Caco-2 (cell line): ENCODE data around the gene ARFIP1. TPM values are rescaled to one million over a fixed set of nuclear protein-coding genes. Genes with fewer than 3 reads are reported as not detected.

Source experiments
- BruUV-seq: library from RNA; stranded (reverse); fragments of 400-500 nt; replicated peaks from 2 replicates; lab custom pipeline; 2021; lab: Mats Ljungman, UMichigan
- CTCF ChIA-PET: fragments of 300-600 bp; sonication (Branson Sonifier 250); formaldehyde crosslinking; loops from one replicate; lab custom pipeline; 2022; ENCODE audit warnings: antibody characterized with exemption; lab: Charles Lee
- POLR2A ChIA-PET: fragments of 300-600 bp; sonication (Branson Sonifier 250); formaldehyde crosslinking; loops from one replicate; lab custom pipeline; 2022; ENCODE audit warnings: antibody characterized with exemption; lab: Charles Lee
- DNase-seq, 2 experiments: peaks; one replicate each; pipeline versions ENCODE4 v3.0.0 to v3.0.0-alpha.2; 2020 to 2022
- H3K27me3 ChIP-seq: replicated peaks from 2 replicates; pipeline ENCODE4 v1.6.0; 2011; ENCODE audit warnings: low read length; ENCODE audit not compliant: control insufficient read depth, insufficient read depth
- H3K36me3 ChIP-seq: 2 replicates; pipeline ENCODE4 v1.5.1; 2011; ENCODE audit warnings: low read length; ENCODE audit not compliant: control insufficient read depth, insufficient read depth
- H3K4me1 ChIP-seq: fragments of 250-450 bp; sonication (Bioruptor Pico); 2 replicates; pipeline ENCODE4 v1.5.1; 2020; ENCODE audit warnings: mild to moderate bottlenecking
- H3K4me3 ChIP-seq: 2 replicates; pipeline ENCODE4 v1.5.1; 2011; ENCODE audit warnings: low read depth, mild to moderate bottlenecking, control low read depth, low read length
- H3K9me3 ChIP-seq: fragments of 250-450 bp; sonication (Bioruptor Pico); 2 replicates; pipeline ENCODE4 v1.5.1; 2020; ENCODE audit warnings: mild to moderate bottlenecking, moderate library complexity
- H3K27ac Mint-ChIP-seq: one replicate; pipeline ENCODE4 v1.8.0; 2022; ENCODE audit warnings: mixed read lengths; ENCODE audit not compliant: unreplicated experiment
- H3K27me3 Mint-ChIP-seq: one replicate; pipeline ENCODE4 v1.8.0; 2022; ENCODE audit warnings: mixed read lengths; ENCODE audit not compliant: insufficient read depth, unreplicated experiment
- H3K36me3 Mint-ChIP-seq: one replicate; pipeline ENCODE4 v1.8.0; 2022; ENCODE audit warnings: mild to moderate bottlenecking, mixed read lengths; ENCODE audit not compliant: insufficient read depth, unreplicated experiment
- H3K4me1 Mint-ChIP-seq: one replicate; pipeline ENCODE4 v1.8.0; 2022; ENCODE audit warnings: low read depth, mixed read lengths; ENCODE audit not compliant: unreplicated experiment
- H3K4me3 Mint-ChIP-seq: one replicate; pipeline ENCODE4 v1.8.0; 2022; ENCODE audit warnings: mild to moderate bottlenecking, moderate library complexity, mixed read lengths; ENCODE audit not compliant: unreplicated experiment
- H3K9me3 Mint-ChIP-seq: one replicate; pipeline ENCODE4 v1.8.0; 2022; ENCODE audit warnings: mixed read lengths; ENCODE audit not compliant: unreplicated experiment
- CTCF ChIP-seq, 2 experiments: fragments of 200-600 bp in 1 of 2; IDR thresholded peaks; 1 replicate in 1 of 2; 2 replicates in 1 of 2; pipeline versions ENCODE4 v1.5.1 to v1.8.0; 2011 to 2022; ENCODE audit warnings: antibody characterized with exemption in 1 of 2, control low read depth in 1 of 2, inconsistent platforms in 1 of 2, low read depth in 1 of 2, low read length in 1 of 2, mild to moderate bottlenecking in 1 of 2, moderate library complexity in 1 of 2; ENCODE audit not compliant: insufficient read depth in 1 of 2, severe bottlenecking in 1 of 2, unreplicated experiment in 1 of 2
- intact Hi-C: fragments of 100-400 bp; cut with micrococcal nuclease; formaldehyde crosslinking; loops from one replicate; pipeline ENCODE4 v1.10.0; 2022; ENCODE audit not compliant: unreplicated experiment
- total RNA-seq: library from RNA; stranded (reverse); gene quantifications from 2 replicates; pipeline ENCODE4 v1.2.3, GENCODE V29; 2022

The ARFIP1 gene
- total RNA-seq, 1 experiment from 2014 or later, result 31.9 TPM

DNA sequence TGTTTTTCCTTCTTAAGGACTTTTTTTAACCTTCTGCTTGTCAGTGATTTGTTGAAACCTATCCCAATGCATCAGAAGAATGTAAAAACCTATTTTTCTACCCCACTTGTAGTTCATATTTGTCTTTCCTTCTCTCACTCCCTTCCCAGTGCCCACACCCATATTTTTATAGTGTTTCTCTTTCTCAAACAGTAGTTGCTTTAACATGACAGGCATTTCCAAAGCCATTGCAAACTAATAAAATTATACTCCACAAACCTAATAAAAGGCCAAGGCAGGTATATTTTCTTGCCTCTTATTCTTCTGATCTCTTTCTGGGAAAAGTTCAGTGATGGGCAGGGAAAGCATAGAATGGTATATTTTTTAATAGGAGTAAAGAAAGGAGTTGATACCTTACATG is 120.6 kb downstream of the ARFIP1 start:
- H3K27me3 Mint-ChIP-seq, result no peaks in the 10 kb centered on the region
- intact Hi-C loops, result no loop called here
- POLR2A ChIA-PET, result interaction anchor here (0.5 kb wide), 1 partner anchor 8 kb away, joined by 3 read pairs; no protein-coding TSS in a partner anchor
- H3K4me3 Mint-ChIP-seq, result no peak overlapping the region
- no peaks in the 10 kb centered on the region for H3K4me1 ChIP-seq
- 0 out of 2 replicates have a peak, but pooled peaks cover 3% of the 10 kb centered on the region for H3K9me3 ChIP-seq
- H3K4me3 ChIP-seq, result no peak overlapping the region
- H3K36me3 Mint-ChIP-seq, result no peaks in the 10 kb centered on the region
- BruUV-seq, result no TSS peak
- peaks cover 6% of the 10 kb centered on the region for H3K9me3 Mint-ChIP-seq
- DNase-seq, result no peak
- TF ChIP-seq CTCF (IDR thresholded peaks at IDR 0.05; ENCODE audit: insufficient read depth in 1 of 2, low read depth in 1 of 2, low read length in 1 of 2, severe bottlenecking in 1 of 2, unreplicated experiment in 1 of 2), result no peak
- H3K36me3 ChIP-seq, result no peaks in the 10 kb centered on the region
- CTCF ChIA-PET, result no interaction called here
- no peaks in the 10 kb centered on the region for H3K27me3 ChIP-seq
- H3K27ac Mint-ChIP-seq, result no peak overlapping the region
- H3K4me1 Mint-ChIP-seq, result no peaks in the 10 kb centered on the region

DNA sequence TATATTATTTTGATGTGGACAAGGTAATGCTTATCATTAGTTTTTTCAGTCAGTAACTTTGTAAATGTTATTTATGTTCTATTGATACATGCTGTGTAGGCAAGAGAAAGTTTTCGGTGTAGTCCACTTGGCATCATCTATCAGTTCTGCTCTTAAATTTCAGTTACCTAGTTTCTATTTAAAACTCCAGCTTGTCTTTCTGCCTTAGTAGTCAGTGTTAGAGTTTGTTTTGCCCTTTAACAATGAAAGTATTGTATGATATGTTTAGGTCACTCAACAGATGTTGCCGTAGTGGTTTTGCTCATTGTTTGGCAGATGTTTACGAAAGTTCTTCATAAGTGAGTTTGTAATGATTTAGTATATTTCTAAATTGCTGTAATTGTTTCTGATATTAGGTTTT is 121.5 kb downstream of the ARFIP1 start:
- POLR2A ChIA-PET, result no interaction called here
- Histone ChIP-seq H3K36me3 (no peaks in the 10 kb centered on the region), H3K4me1 (no peaks in the 10 kb centered on the region), H3K9me3 (0 out of 2 replicates have a peak, but pooled peaks cover 3% of the 10 kb centered on the region), H3K4me3 (no peak overlapping the region), H3K27me3 (no peaks in the 10 kb centered on the region)
- intact Hi-C loops, result no loop called here
- Mint-ChIP-seq H3K36me3 (peaks cover 2% of the 10 kb centered on the region), H3K9me3 (peaks cover 6% of the 10 kb centered on the region), H3K4me3 (no peak overlapping the region), H3K27me3 (no peaks in the 10 kb centered on the region), H3K4me1 (peaks cover 2% of the 10 kb centered on the region), H3K27ac (no peak overlapping the region)
- no TSS peak for BruUV-seq
- no peak for DNase-seq
- CTCF ChIA-PET, result no interaction called here
- no peak for TF ChIP-seq CTCF (IDR thresholded peaks at IDR 0.05; ENCODE audit: insufficient read depth in 1 of 2, low read depth in 1 of 2, low read length in 1 of 2, severe bottlenecking in 1 of 2, unreplicated experiment in 1 of 2)

- no TSS peak for BruUV-seq
- Histone ChIP-seq H3K4me1 (no peaks in the 10 kb centered on the region), H3K27me3 (no peaks in the 10 kb centered on the region), H3K4me3 (no peak overlapping the region), H3K9me3 (0 out of 2 replicates have a peak, but pooled peaks cover 3% of the 10 kb centered on the region), H3K36me3 (no peaks in the 10 kb centered on the region)
- POLR2A ChIA-PET, result no interaction called here
- peaks cover 6% of the 10 kb centered on the region for H3K9me3 Mint-ChIP-seq
- CTCF ChIA-PET, result no interaction called here
- H3K4me1 Mint-ChIP-seq, result peaks cover 11% of the 10 kb centered on the region
- no peaks in the 10 kb centered on the region for H3K27me3 Mint-ChIP-seq
- H3K4me3 Mint-ChIP-seq, result no peak overlapping the region
- DNase-seq, result no peak
- intact Hi-C loops, result no loop called here
- no peak for TF ChIP-seq CTCF (IDR thresholded peaks at IDR 0.05; ENCODE audit: insufficient read depth in 1 of 2, low read depth in 1 of 2, low read length in 1 of 2, severe bottlenecking in 1 of 2, unreplicated experiment in 1 of 2)
- no peak overlapping the region for H3K27ac Mint-ChIP-seq
- H3K36me3 Mint-ChIP-seq, result peaks cover 6% of the 10 kb centered on the region
Measured at GRCh38 chr4:152903658-152904057, 123.9 kb downstream of the ARFIP1 start.
